Breast epithelium (tissue), 3 donors: ENCODE measurements around the gene PBX4.

Source experiments
- CTCF ChIP-seq, 3 donors: fragments of 450-650 bp; IDR thresholded peaks; one replicate each; pipeline ENCODE4 v1.5.1; 2016 to 2017; ENCODE audit warnings: antibody characterized with exemption in 3 of 3, mild to moderate bottlenecking in 3 of 3, moderate library complexity in 3 of 3
- POLR2A ChIP-seq: fragments of 450-650 bp; IDR thresholded peaks from one replicate; pipeline ENCODE4 v1.6.1; 2016; ENCODE audit warnings: antibody characterized with exemption, mild to moderate bottlenecking, moderate library complexity

GRCh38 chr19:19626516-19627472, 8.3 kb upstream of the PBX4 start:
- TF ChIP-seq CTCF (IDR thresholded peaks at IDR 0.05) (no peak), POLR2A (no peak)
